Measurements from ENCODE around the gene POLR2B.
"Not testable (repeated sequence)": the region's sequence is repeated elsewhere in the genome, so short reads cannot be mapped to it uniquely, and the experiment has no call there.

POLR2B gene

GRCh38 chr4:56978750-56979303, at the start of gene POLR2B:
TSS of gene POLR2B (plus strand) at chr4:56978896. CDS start at chr4:56978986, 90 bp downstream.
- DNase-seq = peak; percentile 81

- DNase-seq = no peak
These were observed 48.1 kb upstream of the POLR2B start for GRCh38 chr4:56930638-56931037.

- DNase-seq = no peak
These were observed 46.8 kb upstream of the POLR2B start for GRCh38 chr4:56931924-56932323.

GRCh38 chr4:56937262-56937661, 41.4 kb upstream of the POLR2B start:
- no peak for DNase-seq

- DNase-seq = not testable (repeated sequence)
These were observed 38.9 kb upstream of the POLR2B start for GRCh38 chr4:56939826-56940225.

- DNase-seq = no peak
These were observed 38.3 kb upstream of the POLR2B start for GRCh38 chr4:56940403-56940802.

GRCh38 chr4:56940971-56941370, 37.7 kb upstream of the POLR2B start:
- no peak for DNase-seq

GRCh38 chr4:56941403-56941802, 37.3 kb upstream of the POLR2B start:
- no peak for DNase-seq

GRCh38 chr4:56953680-56954520, 24.8 kb upstream of the POLR2B start:
- DNase-seq = no peak

GRCh38 chr4:56958111-56958517, 20.6 kb upstream of the POLR2B start:
- DNase-seq = no peak

- no peak for DNase-seq
These were observed 19.6 kb upstream of the POLR2B start for GRCh38 chr4:56959100-56959499.

GRCh38 chr4:56961107-56961500, 17.6 kb upstream of the POLR2B start:
- DNase-seq = no peak

- DNase-seq = no peak
These were observed 7.3 kb upstream of the POLR2B start for GRCh38 chr4:56971383-56971782.

- no peak for DNase-seq
These were observed 6.3 kb upstream of the POLR2B start for GRCh38 chr4:56972389-56972788.

GRCh38 chr4:56972809-56973208, 5.9 kb upstream of the POLR2B start:
- no peak for DNase-seq

GRCh38 chr4:56973336-56973735, 5.4 kb upstream of the POLR2B start:
- DNase-seq = no peak

GRCh38 chr4:56976283-56976836, 2.3 kb upstream of the POLR2B start:
- DNase-seq = no peak

GRCh38 chr4:56976837-56977320, 1.8 kb upstream of the POLR2B start:
- DNase-seq = peak; percentile 49

GRCh38 chr4:56977321-56978012, 1.2 kb upstream of the POLR2B start, which contains the start of gene NOA1:
TSS of gene NOA1 (minus strand) at chr4:56977606. CDS start at chr4:56977585, 21 bp downstream.
- DNase-seq = peak; percentile 98

- no peak for DNase-seq
These were observed 851 bp downstream of the POLR2B start for GRCh38 chr4:56979421-56980072.

GRCh38 chr4:56981795-56982201, 3.1 kb downstream of the POLR2B start:
- DNase-seq = no peak

- DNase-seq = no peak
These were observed 7.5 kb downstream of the POLR2B start for GRCh38 chr4:56986192-56986591.

GRCh38 chr4:56986952-56987351, 8.3 kb downstream of the POLR2B start:
- DNase-seq = no peak
